Activated CD8-positive, alpha-beta T cell treated with anti-CD3 and anti-CD28 coated beads for 36 hours (primary cell): Measurements from ENCODE around the gene ARHGDIA. TPM values are rescaled to one million over a fixed set of nuclear protein-coding genes. Genes with fewer than 3 reads are reported as not detected.

Source experiments
- ATAC-seq: fragments of 200-7000 bp; cut with Tn5 transposase; one replicate; pipeline ENCODE4 v1.10.0; 2021; ENCODE audit warnings: mild to moderate bottlenecking, moderate library complexity
- CTCF ChIA-PET: fragments of 350-600 bp; sonication (Branson Sonifier 250); formaldehyde crosslinking; loops from one replicate; lab custom pipeline; 2021; ENCODE audit warnings: antibody characterized with exemption; lab: Charles Lee
- POLR2A ChIA-PET: fragments of 350-600 bp; sonication (Branson Sonifier 250); formaldehyde crosslinking; loops from one replicate; lab custom pipeline; 2021; ENCODE audit warnings: antibody characterized with exemption; lab: Charles Lee
- DNase-seq: peaks from one replicate; pipeline ENCODE4 v3.0.0-alpha.2; 2020
- H3K27ac Mint-ChIP-seq: one replicate; pipeline ENCODE4 v1.8.0; 2021; ENCODE audit warnings: mild to moderate bottlenecking, mixed read lengths
- H3K27me3 Mint-ChIP-seq: one replicate; pipeline ENCODE4 v1.8.0; 2021; ENCODE audit warnings: mixed read lengths
- H3K36me3 Mint-ChIP-seq: one replicate; pipeline ENCODE4 v1.8.0; 2021; ENCODE audit warnings: low read depth, mixed read lengths
- H3K4me1 Mint-ChIP-seq: one replicate; pipeline ENCODE4 v1.8.0; 2021; ENCODE audit warnings: low read depth, mixed read lengths
- H3K4me3 Mint-ChIP-seq: one replicate; pipeline ENCODE4 v1.8.0; 2021; ENCODE audit warnings: mild to moderate bottlenecking, moderate library complexity, mixed read lengths
- H3K9me3 Mint-ChIP-seq: one replicate; pipeline ENCODE4 v1.8.0; 2021; ENCODE audit warnings: mixed read lengths
- CTCF ChIP-seq: fragments of 200-600 bp; IDR thresholded peaks from one replicate; pipeline ENCODE4 v1.8.0; 2022; ENCODE audit warnings: antibody characterized with exemption, mild to moderate bottlenecking
- intact Hi-C: fragments of 100-400 bp; cut with micrococcal nuclease; formaldehyde crosslinking; loops from one replicate; pipeline ENCODE4 v1.10.0; 2022
- total RNA-seq, 2 experiments: library from RNA; stranded (reverse); gene quantifications; one replicate each; pipeline ENCODE4 v1.2.3, GENCODE V29; 2021

Gene ARHGDIA
- total RNA-seq, 2 experiments from 2014 or later: 450 to 470 TPM

- Mint-ChIP-seq H3K9me3 (no peaks in the 10 kb centered on the region), H3K27ac (no peak overlapping the region), H3K27me3 (peaks cover 7% of the 10 kb centered on the region), H3K36me3 (no peaks in the 10 kb centered on the region), H3K4me3 (no peak overlapping the region), H3K4me1 (peaks cover 2% of the 10 kb centered on the region)
- DNase-seq: no peak
- TF ChIP-seq CTCF: no peak
- CTCF ChIA-PET: interaction anchor here (1.1 kb wide), 1 partner anchor 200 kb away, joined by 3 read pairs; no protein-coding TSS in a partner anchor
- POLR2A ChIA-PET: interaction anchor here (0.7 kb wide), 1 partner anchor 38 kb away, joined by 3 read pairs; no protein-coding TSS in a partner anchor
- ATAC-seq: no peak
- intact Hi-C loops: no loop called here
These were observed 51.4 kb downstream of the ARHGDIA start for GRCh38 chr17:81819708-81820107.

- Mint-ChIP-seq H3K4me3 (no peak overlapping the region), H3K36me3 (no peaks in the 10 kb centered on the region), H3K4me1 (peaks cover 2% of the 10 kb centered on the region), H3K9me3 (no peaks in the 10 kb centered on the region), H3K27ac (no peak overlapping the region), H3K27me3 (peaks cover 7% of the 10 kb centered on the region)
- no peak for TF ChIP-seq CTCF
- POLR2A ChIA-PET: interaction anchor here (0.7 to 1.0 kb wide), 3 partner anchors 11 to 102 kb away, joined by 3 read pairs; no protein-coding TSS in a partner anchor
- DNase-seq: no peak
- CTCF ChIA-PET: interaction anchor here (1.2 kb wide), 2 partner anchors 11 to 202 kb away, joined by 3 read pairs; no protein-coding TSS in a partner anchor
- intact Hi-C loops: no loop called here
- ATAC-seq: no peak
These were observed 53.4 kb downstream of the ARHGDIA start for GRCh38 chr17:81817758-81818147.

Other genes starting within 250 kb of the ARHGDIA start
- 10 to 100 TPM; 75.9 to 87.7 TPM for gene NPLOC4, start 234.2 kb downstream of the ARHGDIA start, total RNA-seq
- under 1 TPM; 0.18 to 0.22 TPM for gene TSPAN10, start 234.1 kb downstream of the ARHGDIA start, total RNA-seq
- 10 to 100 TPM in 1 of 2 experiments, 1 to 10 TPM in 1; 8.9 to 11.4 TPM for gene PDE6G, start 214.8 kb downstream of the ARHGDIA start, total RNA-seq
- gene OXLD1, start 204.7 kb downstream of the ARHGDIA start, total RNA-seq: 10 to 100 TPM; 50.1 to 52.6 TPM
- 10 to 100 TPM; 34.1 to 37.2 TPM for gene CCDC137, start 204.6 kb downstream of the ARHGDIA start, total RNA-seq
- 10 to 100 TPM; 22.3 to 23.5 TPM for gene ARL16, start 187.5 kb downstream of the ARHGDIA start, total RNA-seq
- 100 to 1,000 TPM in 1 of 2 experiments, 10 to 100 TPM in 1; 98.9 to 113 TPM for gene HGS, start 187.3 kb downstream of the ARHGDIA start, total RNA-seq
- gene MRPL12, start 168.0 kb downstream of the ARHGDIA start, total RNA-seq: 100 to 1,000 TPM; 149 to 152 TPM
- 10 to 100 TPM; 29.4 to 30.5 TPM for gene SLC25A10, start 159.1 kb downstream of the ARHGDIA start, total RNA-seq
- gene GCGR, start 67.2 kb downstream of the ARHGDIA start, total RNA-seq: not detected
- gene MCRIP1, start 38.0 kb downstream of the ARHGDIA start, total RNA-seq: 10 to 100 TPM; 55.1 to 56.5 TPM
- gene PPP1R27, start 36.3 kb downstream of the ARHGDIA start, total RNA-seq: not detected
- gene P4HB, start 10.8 kb downstream of the ARHGDIA start, total RNA-seq: 100 to 1,000 TPM; 408 to 434 TPM
- gene ALYREF, start 20.2 kb upstream of the ARHGDIA start, total RNA-seq: 100 to 1,000 TPM; 241 TPM
- gene ANAPC11, start 20.4 kb upstream of the ARHGDIA start, total RNA-seq: 100 to 1,000 TPM; 122 to 130 TPM
- gene NPB, start 30.9 kb upstream of the ARHGDIA start, total RNA-seq: under 1 TPM in 1 of 2 experiments, not detected in 1; 0.18 TPM
- 10 to 100 TPM; 20.5 to 22.6 TPM for gene PCYT2, start 40.1 kb upstream of the ARHGDIA start, total RNA-seq
- 10 to 100 TPM; 28.1 to 32.0 TPM for gene SIRT7, start 46.8 kb upstream of the ARHGDIA start, total RNA-seq
- gene MAFG, start 56.4 kb upstream of the ARHGDIA start, total RNA-seq: 10 to 100 TPM; 12.4 to 14.1 TPM
- 100 to 1,000 TPM; 140 to 141 TPM for gene PYCR1, start 66.0 kb upstream of the ARHGDIA start, total RNA-seq
- gene MYADML2, start 75.9 kb upstream of the ARHGDIA start, total RNA-seq: not detected
- under 1 TPM; 0.41 to 0.49 TPM for gene NOTUM, start 89.8 kb upstream of the ARHGDIA start, total RNA-seq
- gene ASPSCR1, start 106.3 kb upstream of the ARHGDIA start, total RNA-seq: 10 to 100 TPM; 18.7 to 24.5 TPM
- gene CENPX, start 151.5 kb upstream of the ARHGDIA start, total RNA-seq: 10 to 100 TPM; 88.7 to 98.1 TPM
- 10 to 100 TPM; 12.9 TPM for gene LRRC45, start 152.0 kb upstream of the ARHGDIA start, total RNA-seq
- 1 to 10 TPM; 5.5 to 5.8 TPM for gene RAC3, start 160.3 kb upstream of the ARHGDIA start, total RNA-seq
- gene DCXR, start 166.4 kb upstream of the ARHGDIA start, total RNA-seq: 100 to 1,000 TPM in 1 of 2 experiments, 10 to 100 TPM in 1; 99.2 to 101 TPM
- gene RFNG, start 180.5 kb upstream of the ARHGDIA start, total RNA-seq: 10 to 100 TPM; 14.2 to 15.3 TPM
- gene GPS1, start 180.6 kb upstream of the ARHGDIA start, total RNA-seq: 10 to 100 TPM; 82.7 to 88.6 TPM
- gene DUS1L, start 194.5 kb upstream of the ARHGDIA start, total RNA-seq: 100 to 1,000 TPM; 139 to 140 TPM
- 100 to 1,000 TPM; 250 to 260 TPM for gene FASN, start 226.9 kb upstream of the ARHGDIA start, total RNA-seq